Measurements from ENCODE around the gene TSKS.
A peak's percentile ranks its signal among the peaks of the same experiment; 100 is the strongest.

Gene TSKS

DNA sequence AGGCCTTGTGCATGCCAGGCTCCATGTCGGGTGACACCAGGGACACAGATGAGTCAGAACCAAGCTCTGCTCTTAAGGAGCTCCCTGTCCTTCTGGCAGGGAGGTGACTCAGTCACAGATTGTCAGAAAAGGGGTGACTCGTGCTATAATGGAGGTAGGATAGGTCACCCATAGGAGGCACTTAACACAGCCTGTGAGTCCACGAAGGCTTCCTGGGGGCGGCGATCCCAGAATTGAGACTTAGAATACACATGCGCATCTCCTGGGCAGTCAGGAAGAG is 30.4 kb upstream of the TSKS start:
- no peak for DNase-seq

DNA sequence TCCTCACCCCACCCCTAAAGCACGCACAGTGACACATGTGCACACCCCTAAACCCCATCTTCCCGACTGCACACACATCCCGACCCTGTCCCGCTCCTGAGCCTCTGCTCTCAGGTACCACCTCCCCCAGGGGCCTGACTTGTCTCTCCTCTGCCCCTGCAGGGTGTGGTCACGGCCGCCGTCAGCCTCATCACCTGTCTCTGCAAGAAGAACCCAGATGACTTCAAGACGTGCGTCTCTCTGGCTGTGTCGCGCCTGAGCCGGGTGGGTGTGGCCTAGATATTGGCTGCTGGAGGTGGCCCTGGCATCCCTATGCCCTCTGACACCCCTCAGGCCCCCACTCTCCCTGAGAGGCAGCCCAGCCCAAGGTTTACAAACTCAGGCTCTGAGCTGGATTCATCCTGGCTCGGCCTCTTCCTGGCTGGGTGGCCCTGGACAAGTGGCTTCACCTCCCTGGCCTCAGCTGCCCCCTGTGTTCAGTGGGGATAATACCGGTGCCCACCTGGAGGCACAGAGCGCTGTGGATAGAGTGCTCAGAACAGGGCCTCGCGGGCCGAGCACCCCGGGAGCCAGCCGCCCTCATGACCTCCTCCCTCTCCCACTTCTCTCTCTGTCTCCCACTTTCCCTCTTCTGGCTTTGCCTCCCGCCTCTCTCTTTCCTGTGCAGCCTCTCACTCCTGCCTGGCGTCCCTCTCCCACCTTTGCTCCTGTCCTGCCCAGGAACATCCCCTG is 29.9 kb upstream of the TSKS start:
- no peak for DNase-seq

DNA sequence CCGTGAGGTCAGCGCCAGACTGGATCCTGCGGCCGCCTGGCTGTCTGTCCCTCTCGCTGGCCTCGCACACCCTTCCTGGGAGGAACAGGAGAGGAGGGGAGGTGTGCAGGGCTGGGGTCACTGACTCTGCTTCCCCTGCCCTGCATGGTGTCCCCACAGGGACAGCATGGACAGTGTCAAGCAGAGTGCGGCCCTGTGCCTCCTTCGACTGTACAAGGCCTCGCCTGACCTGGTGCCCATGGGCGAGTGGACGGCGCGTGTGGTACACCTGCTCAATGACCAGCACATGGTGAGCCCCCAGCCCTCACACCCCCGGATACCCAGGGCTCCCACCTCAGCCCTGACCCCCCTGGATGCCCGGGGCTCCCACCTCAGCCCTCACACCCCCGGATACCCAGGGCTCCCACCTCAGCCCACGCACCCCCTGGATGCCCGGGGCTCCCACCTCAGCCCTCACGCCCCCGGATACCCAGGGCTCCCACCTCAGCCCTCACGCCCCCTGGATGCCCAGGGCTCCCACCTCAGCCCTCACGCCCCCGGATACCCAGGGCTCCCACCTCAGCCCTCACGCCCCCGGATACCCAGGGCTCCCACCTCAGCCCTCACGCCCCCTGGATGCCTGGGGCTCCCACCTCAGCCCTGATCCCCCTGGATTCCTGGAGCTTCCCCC is 28.8 kb upstream of the TSKS start:
- DNase-seq, result no peak

DNA sequence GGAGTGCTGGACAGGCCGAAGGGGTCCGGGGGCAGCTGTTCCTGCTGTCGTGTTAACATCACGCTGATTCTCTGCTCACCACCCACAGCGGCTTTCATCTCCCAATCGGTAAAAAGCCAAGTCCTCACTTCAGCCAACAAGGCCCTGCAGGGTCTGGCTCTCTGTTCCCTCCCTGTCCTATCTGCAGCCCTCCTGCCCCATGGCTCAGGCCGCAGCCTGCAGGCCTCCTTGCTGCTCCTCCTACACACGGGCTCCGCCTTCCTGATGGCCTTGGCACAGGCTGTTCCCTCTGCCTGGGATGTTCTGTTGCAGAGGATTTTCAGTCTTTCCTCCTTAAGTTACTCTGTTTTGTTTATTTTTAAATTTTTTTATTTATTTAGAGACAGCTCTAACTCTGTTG is 27.8 kb upstream of the TSKS start:
- DNase-seq, result no peak

DNA sequence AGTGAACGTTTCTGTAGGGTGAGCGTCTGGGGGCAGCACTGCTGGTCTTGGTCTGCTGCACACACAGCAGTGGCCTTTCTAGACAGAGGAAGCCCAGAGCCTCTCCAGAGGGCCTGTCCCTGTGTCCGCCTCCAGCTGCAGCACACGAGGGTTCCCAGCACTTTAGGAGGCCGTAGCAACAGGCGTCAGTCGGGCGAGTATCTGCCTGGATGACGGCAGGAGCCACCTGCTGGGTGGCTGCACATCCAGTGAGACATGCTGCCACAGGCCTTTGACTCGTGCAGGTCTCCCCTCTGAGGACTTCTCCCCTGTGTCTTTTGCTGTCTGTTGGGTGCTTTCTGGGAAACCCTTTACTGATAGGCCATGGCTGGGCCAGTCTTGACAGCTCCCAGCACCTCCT is 25.8 kb upstream of the TSKS start:
- no peak for DNase-seq

DNA sequence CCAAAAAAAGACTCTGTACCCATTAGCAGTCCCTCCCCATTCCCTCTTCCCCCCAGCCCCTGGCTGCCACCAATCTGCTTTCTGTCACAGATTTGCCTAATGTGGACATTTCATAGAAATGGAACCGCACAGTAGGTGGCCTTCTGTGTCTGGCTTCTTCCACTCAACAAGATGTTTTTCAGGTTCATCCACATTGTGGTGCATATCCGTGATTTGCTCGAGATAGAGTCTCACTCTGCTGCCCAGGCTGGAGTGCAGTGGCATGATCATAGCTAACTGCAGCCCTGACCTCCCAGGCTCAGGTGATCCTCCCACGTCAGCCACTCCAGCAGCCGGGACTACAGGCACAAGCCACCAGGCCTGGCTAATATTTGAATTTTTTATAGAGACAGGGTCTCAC is 24.6 kb upstream of the TSKS start:
- no peak for DNase-seq

DNA sequence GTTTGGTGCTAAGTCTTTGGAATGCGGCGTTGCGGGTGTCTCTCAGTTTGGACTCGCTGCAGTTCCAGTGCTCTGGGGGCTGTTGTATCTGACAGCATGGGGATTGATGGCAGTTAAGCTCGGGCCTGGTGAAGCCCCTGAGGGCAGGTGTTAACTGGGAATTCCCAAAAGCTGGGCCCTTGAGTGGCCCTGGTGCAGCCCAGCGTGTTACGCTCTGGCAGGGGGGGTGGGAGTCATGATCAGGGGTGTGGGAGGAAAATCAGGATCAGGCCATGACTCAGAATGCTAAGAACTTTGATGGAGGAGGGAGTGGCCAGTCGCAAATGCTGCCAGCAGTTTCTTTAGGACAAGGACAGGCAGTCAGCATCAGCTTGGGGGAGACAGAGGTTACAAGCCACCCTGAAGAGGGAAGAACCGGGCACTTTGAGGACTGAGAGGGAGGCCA is 23.3 kb upstream of the TSKS start:
- no peak for DNase-seq

DNA sequence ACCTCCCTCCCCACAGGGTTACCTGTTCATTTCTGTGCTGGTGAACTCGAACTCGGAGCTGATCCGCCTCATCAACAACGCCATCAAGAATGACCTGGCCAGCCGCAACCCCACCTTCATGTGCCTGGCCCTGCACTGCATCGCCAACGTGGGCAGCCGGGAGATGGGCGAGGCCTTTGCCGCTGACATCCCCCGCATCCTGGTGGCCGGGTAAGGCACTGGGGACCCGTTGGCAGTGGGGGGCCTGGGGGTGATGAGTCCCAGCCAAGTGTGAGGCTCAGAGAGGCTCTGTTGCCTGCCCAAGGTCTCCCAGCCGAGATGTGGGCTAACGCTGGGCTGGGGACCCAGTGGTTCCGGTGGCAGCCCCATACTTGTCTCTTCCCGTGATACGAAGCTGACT is 19.4 kb upstream of the TSKS start:
- no peak for DNase-seq

DNA sequence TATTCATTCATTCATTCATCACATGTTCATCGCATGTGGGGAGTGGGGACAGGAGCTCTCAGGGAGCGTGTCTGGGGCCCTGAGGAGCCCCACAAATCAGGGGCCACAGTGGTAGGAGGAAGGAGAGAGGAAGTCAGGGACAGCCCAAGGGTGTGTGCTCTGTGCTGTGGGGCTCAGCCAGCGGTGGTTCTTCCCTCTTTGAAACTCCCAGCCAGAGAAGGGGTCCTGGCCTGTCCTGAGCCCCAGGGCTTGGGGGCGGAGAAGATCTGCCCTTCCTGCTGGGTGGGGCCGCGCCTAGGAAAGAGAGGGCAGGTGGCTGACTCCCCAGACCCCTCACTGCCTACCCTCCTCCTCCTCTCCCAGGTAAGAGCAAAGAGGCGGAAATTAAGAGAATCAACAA is 18.3 kb upstream of the TSKS start:
- DNase-seq, result no peak

DNA sequence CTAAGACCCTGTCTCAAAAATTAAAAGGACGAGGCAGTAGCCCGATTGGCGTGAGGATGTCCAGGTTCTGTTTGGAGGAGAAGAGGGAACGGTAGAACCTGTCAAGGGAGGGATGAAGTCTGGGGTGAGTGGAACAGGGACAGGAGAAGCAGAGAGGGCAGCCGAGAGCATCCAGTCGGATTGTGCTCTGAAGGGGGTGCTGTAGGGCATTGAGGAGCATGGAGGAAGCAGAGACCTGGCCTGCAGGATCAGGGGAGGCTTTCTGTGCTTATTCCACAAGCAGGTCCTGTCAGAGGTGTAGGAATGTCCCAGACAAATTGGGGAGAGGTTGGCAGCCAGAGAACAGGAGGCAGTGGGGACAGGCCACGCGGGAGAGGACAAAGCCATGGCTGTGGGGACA is 17.8 kb upstream of the TSKS start:
- no peak for DNase-seq

DNA sequence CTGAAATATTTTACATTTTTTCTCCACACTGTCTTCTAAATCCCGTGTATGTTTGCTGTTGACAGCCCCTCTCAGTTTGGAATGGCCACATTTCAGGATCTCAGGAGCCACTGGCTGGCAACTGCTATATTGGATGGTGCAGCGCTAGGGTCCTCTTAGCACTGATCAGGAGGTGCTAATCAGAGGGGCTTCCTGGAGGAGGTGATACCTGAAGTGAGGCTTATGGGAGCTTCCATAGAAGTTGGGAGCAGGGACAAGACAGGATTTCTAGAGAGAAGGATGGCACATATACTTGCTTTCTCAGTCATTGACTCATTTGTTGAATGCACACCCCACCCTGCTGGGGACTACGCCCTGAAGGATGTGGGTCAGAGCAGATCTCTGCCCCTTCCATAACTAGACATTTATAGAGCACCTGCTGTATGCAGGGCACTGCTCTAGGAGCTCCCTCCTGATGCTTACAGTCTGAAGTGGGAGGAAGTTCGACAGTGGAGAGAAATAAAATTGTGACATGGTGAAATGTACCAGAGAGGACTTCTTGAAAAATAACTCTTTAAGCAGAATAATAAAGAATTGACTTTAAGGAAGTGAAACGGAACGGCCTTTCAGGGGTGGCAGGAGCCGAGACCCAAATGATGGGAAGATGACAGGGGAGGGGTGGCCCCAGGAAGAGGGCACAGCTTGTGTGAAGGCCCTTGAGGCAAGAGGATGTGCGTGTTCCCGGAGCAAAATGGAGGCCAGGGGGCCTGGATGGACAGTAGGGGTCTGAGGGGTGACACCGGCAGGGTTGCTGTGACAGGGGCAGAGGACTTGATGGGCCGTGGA is 16.8 kb upstream of the TSKS start:
- DNase-seq, result no peak

DNA sequence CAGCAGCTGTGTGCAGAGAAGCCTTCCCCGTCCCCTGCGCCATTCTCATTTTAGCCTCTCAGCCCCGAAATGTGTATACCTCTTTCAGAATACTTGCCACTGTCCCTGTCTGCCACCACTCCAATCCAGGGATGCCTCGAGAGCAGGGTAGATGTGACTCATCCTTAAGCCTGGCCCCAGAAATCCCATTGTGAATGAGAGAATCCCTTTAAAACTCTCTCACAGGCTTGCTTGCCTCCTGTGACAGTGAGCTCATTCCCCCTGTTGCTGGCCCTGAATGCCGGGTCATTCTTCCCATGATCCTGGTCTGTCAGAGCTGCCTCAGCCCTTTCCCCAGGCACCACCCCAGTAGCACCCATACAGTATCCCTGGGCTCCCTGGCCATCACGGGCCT is 13.3 kb upstream of the TSKS start:
- no peak for DNase-seq

DNA sequence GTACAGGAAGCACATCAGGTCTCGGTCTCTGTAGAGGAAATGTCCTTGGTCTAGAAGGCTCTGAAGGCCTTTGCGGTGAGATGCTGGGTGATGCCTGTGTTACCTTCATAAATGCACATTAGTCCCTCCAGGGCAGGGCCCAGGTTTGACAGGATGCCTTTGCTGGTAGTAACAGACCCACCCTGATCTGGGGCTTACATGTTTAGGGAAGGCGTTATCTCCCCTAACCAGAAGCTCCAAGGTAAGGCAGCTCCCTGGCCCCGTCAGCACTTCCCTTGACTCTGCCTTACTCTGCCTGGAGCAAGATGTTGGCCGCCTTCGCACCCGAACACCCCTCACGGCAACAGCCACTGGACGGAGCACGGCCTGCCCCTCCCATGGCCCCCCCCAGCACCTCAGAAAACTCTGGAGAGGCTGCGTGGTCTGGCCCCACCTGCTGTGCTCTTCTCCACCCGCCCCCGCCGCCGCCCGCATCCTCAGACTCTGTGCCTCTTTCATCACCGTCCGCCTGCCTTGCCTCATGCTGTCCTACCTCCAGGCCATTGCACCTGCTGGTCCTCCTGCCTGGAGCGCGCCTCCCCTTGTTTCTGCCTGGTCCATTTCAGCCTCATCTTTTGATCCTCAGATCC is 12.8 kb upstream of the TSKS start:
- DNase-seq, result no peak

DNA sequence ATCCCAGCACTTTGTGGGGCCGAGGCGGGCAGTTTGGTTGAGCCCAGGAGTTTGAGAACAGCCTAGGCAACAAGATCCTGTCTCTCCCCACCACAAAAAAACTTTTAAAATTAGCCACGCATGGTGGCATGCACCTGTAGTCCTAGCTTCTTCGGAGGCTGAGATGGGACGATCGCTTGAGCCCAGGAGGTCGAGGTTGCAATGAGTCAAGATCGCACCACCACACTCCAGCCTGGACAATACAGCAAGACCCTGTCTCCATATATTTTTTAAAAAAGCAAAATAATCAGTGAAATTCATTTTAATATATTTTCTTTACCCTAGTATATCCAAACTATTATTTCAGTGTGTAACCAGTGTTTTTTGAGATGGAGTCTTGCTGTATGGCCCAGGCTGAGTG is 11.9 kb upstream of the TSKS start:
- DNase-seq, result no peak

DNA sequence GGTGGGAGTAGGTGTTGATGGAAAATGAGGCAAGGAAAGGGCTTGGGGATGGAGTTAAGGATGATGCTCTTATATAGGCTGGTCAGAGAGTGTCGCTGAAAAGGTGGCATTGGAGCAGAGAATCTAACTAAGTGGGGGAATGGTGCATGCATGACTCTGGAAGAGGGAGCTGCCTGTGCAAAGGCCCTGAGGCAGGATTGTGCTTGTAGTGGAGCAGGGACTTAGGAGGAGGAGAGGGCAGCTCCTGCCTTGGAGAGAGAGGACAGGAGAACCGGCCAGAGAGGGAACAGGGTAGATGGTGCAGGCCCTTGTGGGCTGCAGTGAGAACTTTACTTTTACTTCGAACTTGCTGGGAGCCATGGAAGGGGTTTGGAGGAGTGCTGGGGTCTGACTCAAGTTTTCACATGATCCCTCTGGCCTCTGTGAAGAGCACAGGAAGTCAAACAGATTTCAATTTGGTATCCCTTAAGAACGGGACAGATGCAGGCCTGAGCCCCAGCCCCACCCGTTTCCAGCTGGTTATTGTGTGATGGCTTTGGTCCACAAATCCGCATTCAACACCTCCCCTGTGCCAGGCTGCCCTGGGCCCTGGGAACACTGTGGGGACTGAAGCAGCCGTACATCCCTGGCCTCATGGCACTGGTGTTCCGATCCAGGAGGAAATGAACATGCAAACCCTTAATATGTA is 10.7 kb upstream of the TSKS start:
- DNase-seq, result no peak

DNA sequence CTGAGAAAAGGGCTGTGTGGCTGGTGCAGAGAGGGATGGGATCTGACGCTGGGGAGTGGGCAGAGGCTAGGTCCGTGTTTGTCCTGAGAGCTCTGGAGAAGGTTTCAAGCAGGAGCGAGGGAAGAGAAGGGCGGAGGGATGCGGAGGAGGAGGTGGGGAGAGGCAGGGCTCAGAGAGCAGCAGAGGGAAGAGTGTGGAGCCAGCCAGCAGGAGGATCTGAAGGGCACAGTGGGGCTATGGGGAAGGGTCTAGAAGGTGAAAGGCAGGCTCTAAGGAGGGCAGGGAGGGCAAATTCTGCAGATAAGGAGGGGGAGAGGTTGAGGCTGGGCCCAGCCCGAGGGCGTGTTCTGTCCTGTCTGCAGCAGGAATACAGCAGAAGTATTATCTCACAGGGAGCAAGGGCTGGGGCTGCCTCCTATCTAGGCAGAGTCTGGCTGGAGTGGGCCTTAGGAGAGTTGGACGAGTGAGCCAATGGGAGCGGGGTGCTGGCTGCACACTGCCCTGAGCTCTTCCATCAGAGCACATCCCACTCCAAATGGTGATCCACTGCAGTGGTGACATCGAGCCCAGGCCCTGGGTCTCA is 9.8 kb upstream of the TSKS start:
- DNase-seq, result no peak

DNA sequence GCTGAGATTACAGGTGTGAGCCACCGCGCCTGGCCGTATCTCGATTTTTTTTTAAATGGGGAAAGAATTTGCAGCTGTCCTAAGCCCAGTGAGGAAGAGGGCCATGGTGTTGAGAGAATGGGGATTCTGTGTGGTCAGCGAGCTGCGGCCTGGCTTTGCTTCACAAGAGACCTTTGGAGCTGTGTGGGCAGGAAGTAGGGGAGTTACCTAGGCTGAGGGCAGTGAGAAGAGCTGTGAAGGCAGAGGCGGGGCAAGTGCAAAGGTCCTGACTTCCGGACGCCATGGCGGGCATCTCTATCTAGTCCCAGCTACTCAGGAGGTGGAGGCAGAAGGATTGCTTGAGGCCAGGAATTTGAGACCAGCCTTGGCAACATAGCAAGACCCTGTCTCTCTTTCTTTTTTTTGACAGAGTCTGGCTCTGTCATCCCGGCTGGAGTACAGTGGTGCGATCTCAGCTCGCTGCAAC is 8.6 kb upstream of the TSKS start:
- DNase-seq, result no peak

DNA sequence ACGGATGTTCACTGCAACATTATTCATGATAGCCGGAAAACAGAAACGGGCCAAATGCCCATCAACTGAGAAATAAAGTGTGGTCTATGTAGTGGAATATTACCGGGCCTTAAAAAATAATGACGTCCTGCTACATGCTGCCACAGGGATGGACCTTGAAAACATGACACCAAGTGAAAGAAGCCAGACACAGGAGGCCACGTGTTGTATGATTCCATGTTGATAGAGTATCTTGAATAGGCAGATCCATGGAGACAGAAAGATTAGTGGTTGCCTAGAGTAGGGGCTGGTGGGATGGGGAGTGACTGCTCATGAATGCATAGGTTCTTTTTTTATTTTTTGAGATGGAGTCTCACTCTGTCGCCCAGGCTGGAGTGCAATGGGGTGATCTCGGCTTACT is 7.4 kb upstream of the TSKS start:
- no peak for DNase-seq

DNA sequence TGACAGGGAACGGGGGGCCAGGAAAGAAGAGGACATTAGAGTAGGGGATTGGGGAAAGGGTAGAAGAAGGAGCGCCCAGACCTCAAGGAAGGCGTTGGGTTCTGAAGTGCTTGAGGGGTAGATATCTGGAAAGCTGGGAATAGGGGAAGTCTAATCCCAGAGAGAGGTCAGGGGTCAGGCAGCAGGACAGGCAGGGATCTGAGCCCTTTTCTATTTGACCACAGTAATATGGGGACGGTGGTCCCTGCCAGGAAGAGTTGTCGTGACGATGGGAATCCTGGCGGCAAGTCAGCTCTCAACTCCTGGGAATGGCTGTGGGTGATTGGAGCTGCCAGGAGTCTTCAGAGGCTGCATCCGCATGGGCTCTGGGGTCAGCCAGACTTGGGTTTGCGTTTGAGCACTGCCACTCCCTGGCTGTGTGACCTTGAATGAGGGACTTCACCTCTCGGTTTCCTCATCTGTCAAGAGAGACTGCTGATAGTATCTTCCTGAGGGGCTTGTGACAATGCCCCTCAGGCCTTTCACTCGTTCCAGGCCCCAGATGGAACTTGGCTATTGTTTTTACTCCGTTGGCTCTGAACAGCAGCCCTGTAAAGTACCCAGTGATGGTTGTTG is 5.0 kb upstream of the TSKS start:
- DNase-seq, result no peak

DNA sequence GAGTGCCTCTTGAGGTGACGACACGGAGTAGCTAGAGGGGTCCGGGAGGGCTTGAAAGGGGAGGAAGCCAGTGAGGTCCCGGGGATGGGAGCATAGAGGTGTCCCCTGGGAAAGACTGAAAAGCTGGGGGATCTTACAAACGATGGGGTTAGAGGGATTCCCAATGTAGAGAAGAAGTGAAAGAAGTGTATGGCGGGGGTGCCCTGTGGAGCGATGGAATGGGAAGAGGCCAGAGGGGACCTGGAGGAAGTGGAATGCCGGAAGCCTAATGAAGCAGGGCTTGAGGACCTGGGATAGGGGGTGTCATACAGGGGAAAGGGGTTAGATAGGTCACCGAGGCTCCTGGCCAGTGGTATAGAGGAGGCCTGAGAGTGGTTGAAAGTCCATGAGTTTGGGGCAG is 4.3 kb upstream of the TSKS start:
- no peak for DNase-seq

DNA sequence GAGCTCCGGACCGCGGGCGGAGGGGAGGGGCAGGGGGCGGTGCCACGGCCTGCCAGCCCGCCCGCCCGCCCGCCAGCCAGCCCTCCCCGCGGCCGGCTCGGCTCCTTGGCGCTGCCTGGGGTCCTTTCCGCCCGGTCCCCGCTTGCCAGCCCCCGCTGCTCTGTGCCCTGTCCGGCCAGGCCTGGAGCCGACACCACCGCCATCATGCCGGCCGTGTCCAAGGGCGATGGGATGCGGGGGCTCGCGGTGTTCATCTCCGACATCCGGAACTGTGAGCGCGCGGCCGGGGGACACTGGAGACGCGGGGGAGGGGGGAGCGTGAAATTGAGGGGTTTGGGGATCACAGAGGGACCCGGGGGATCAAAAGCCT is 3.8 kb upstream of the TSKS start, which contains the start of gene AP2A1:
Gene AP2A1, plus strand, starts transcription at position 72 of the 370 bp plus-strand sequence. Its CDS starts 133 bp downstream, at position 205.
- peak; percentile 58 for DNase-seq

Measured in amniotic stem cell (primary cell).